DND-41 (cell line): Measurements from ENCODE around the gene MFSD11.

Experiments
- ATAC-seq: fragments of 200-7000 bp; cut with Tn5 transposase; 3 replicates; pipeline ENCODE4 v1.9.1; 2021; ENCODE audit warnings: low read depth; ENCODE audit not compliant: insufficient read depth
- DNase-seq: peaks from one replicate; pipeline ENCODE4 v3.0.0-alpha.2; 2020
- H2AFZ ChIP-seq: 2 replicates; pipeline ENCODE4 v1.6.0; 2012; ENCODE audit warnings: low read depth, low read length
- H3K27ac ChIP-seq: 2 replicates; pipeline ENCODE4 v1.5.1; 2012; ENCODE audit warnings: low read length, inconsistent platforms
- H3K27me3 ChIP-seq: fragments of 200-600 bp; sonication (generic); 2 replicates; pipeline ENCODE4 v1.6.0; 2012; ENCODE audit warnings: low read length, mild to moderate bottlenecking, inconsistent platforms; ENCODE audit not compliant: insufficient read depth, poor library complexity
- H3K36me3 ChIP-seq: 2 replicates; pipeline ENCODE4 v1.5.1; 2012; ENCODE audit warnings: low read length, inconsistent platforms; ENCODE audit not compliant: insufficient read depth
- H3K4me1 ChIP-seq: 2 replicates; pipeline ENCODE4 v1.5.1; 2012; ENCODE audit warnings: mild to moderate bottlenecking, low read length; ENCODE audit not compliant: insufficient read depth
- H3K4me2 ChIP-seq: 2 replicates; pipeline ENCODE4 v1.6.0; 2012; ENCODE audit warnings: mild to moderate bottlenecking, moderate library complexity, low read length, inconsistent platforms; ENCODE audit not compliant: insufficient read depth
- H3K4me3 ChIP-seq, 2 experiments: fragments of 200-600 bp in 1 of 2; shearing (Covaris generic) in 1 of 2; 2 replicates each; pipeline ENCODE4 v1.5.1; 2012 to 2016; ENCODE audit warnings: inconsistent platforms in 2 of 2, low read length in 2 of 2, mild to moderate bottlenecking in 2 of 2, low read depth in 1 of 2, moderate library complexity in 1 of 2
- H3K79me2 ChIP-seq: 2 replicates; pipeline ENCODE4 v1.6.0; 2012; ENCODE audit warnings: low read length, inconsistent platforms; ENCODE audit not compliant: insufficient read depth
- H3K9ac ChIP-seq: 2 replicates; pipeline ENCODE4 v1.6.0; 2012; ENCODE audit warnings: low read depth, mild to moderate bottlenecking, inconsistent platforms, low read length, moderate library complexity
- H3K9me3 ChIP-seq: 2 replicates; pipeline ENCODE4 v1.5.1; 2012; ENCODE audit warnings: low read length, moderate library complexity, mild to moderate bottlenecking, inconsistent platforms; ENCODE audit not compliant: insufficient read depth, severe bottlenecking
- H4K20me1 ChIP-seq: 2 replicates; pipeline ENCODE4 v1.6.0; 2012; ENCODE audit warnings: low read length; ENCODE audit not compliant: insufficient read depth
- CTCF ChIP-seq: IDR thresholded peaks from 2 replicates; pipeline ENCODE4 v1.5.1; 2012; ENCODE audit warnings: borderline replicate concordance, low read length, moderate library complexity, mild to moderate bottlenecking; ENCODE audit not compliant: poor library complexity, severe bottlenecking; ENCODE audit errors: extremely low read depth
- EZH2 ChIP-seq: IDR thresholded peaks from 3 replicates; pipeline ENCODE4 v1.6.1; 2012; ENCODE audit warnings: borderline replicate concordance, low read depth, mild to moderate bottlenecking, moderate library complexity, low read length, inconsistent platforms; ENCODE audit not compliant: severe bottlenecking

MFSD11 gene

DNA sequence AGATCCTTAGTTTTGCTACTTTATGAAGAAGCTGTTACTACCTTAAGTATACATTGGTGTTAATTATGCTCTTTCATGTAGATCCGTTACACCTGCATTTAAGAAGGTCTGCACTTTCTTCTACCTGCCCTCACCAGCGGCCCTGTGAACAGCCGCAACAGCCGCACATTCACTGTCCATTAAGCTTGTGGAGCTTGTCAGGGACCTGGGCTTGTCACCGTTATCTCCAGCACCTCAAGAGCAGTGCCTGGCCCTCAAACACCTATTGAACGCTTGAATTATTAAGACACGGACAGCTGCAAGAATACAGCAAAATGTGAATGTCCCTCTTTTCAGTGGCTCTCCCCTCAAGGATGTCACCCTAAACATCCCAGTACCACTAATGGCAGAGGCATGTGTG is 24.2 kb upstream of the MFSD11 start:
- Histone ChIP-seq H3K27me3 (peaks cover 25% of the 10 kb centered on the region), H3K9ac (no peak overlapping the region), H3K4me3 (no peak overlapping the region), H3K36me3 (peaks cover 47% of the 10 kb centered on the region), H3K27ac (no peak overlapping the region), H3K9me3 (no peaks in the 10 kb centered on the region), H4K20me1 (peaks cover 36% of the 10 kb centered on the region), H3K4me1 (peaks cover 18% of the 10 kb centered on the region), H2AFZ (no peak overlapping the region), H3K79me2 (no peaks in the 10 kb centered on the region), H3K4me2 (no peak overlapping the region)
- no peak for ATAC-seq
- TF ChIP-seq EZH2 = no peak
- TF ChIP-seq CTCF = no peak
- no peak for DNase-seq

- Histone ChIP-seq H3K9me3 (no peaks in the 10 kb centered on the region), H3K36me3 (peaks cover 53% of the 10 kb centered on the region), H2AFZ (no peak overlapping the region), H3K9ac (no peak overlapping the region), H3K4me2 (no peak overlapping the region), H3K4me3 (no peak overlapping the region), H3K27me3 (peaks cover 19% of the 10 kb centered on the region), H3K79me2 (no peaks in the 10 kb centered on the region), H3K4me1 (peaks cover 18% of the 10 kb centered on the region), H3K27ac (no peak overlapping the region), H4K20me1 (peaks cover 30% of the 10 kb centered on the region)
- TF ChIP-seq EZH2 (no peak), CTCF (no peak)
- ATAC-seq (no peak), DNase-seq (no peak)
Measured at GRCh38 chr17:76714336-76714735, 23.6 kb upstream of the MFSD11 start.

GRCh38 chr17:76714822-76715495 is 23.0 kb upstream of the MFSD11 start:
- Histone ChIP-seq H3K36me3 (peaks cover 59% of the 10 kb centered on the region), H3K4me3 (no peak overlapping the region), H3K27ac (peak overlapping the region; percentile 48; the same call in 1 of the 2 replicates), H3K4me1 (peaks cover 17% of the 10 kb centered on the region), H3K4me2 (no peak overlapping the region), H4K20me1 (peaks cover 27% of the 10 kb centered on the region), H3K27me3 (peaks cover 13% of the 10 kb centered on the region), H3K9me3 (no peaks in the 10 kb centered on the region), H2AFZ (no peak overlapping the region), H3K79me2 (no peaks in the 10 kb centered on the region), H3K9ac (no peak overlapping the region)
- TF ChIP-seq CTCF (peak; percentile 88), EZH2 (no peak)
- ATAC-seq = peak; percentile 60
- peak; percentile 75 for DNase-seq

GRCh38 chr17:76715496-76715830 is 22.5 kb upstream of the MFSD11 start:
- Histone ChIP-seq H3K79me2 (no peaks in the 10 kb centered on the region), H4K20me1 (peaks cover 27% of the 10 kb centered on the region), H3K4me2 (no peak overlapping the region; the same call in 1 of the 2 replicates), H3K36me3 (peaks cover 64% of the 10 kb centered on the region), H3K27ac (peak overlapping the region; percentile 48; the same call in 1 of the 2 replicates), H3K9me3 (no peaks in the 10 kb centered on the region), H2AFZ (no peak overlapping the region), H3K27me3 (peaks cover 8% of the 10 kb centered on the region), H3K4me1 (peaks cover 12% of the 10 kb centered on the region), H3K4me3 (no peak overlapping the region), H3K9ac (no peak overlapping the region)
- DNase-seq (no peak), ATAC-seq (no peak)
- TF ChIP-seq CTCF (no peak), EZH2 (no peak)
